ENCODE measurements around the gene ARRDC4. TPM values are rescaled to one million over a fixed set of nuclear protein-coding genes. Genes with fewer than 3 reads are reported as not detected.

The ARRDC4 gene
- polyA plus RNA-seq, 1 of the 3 experiments (the other 2 are of a cell fraction) = 2.3 TPM

- DNase-seq = no peak
- Histone ChIP-seq H3K4me2 (no peak overlapping the region), H3K4me3 (ENCODE audit: low read depth in 2 of 2, low read length in 1 of 2) (no peak overlapping the region), H4K20me1 (ENCODE audit: insufficient read depth) (no peaks in the 10 kb centered on the region), H2AFZ (ENCODE audit: low read depth) (no peak overlapping the region), H3F3A (replicated peaks; ENCODE audit: insufficient read depth) (no peaks in the 10 kb centered on the region), H3K9me3 (no peaks in the 10 kb centered on the region), H3K9ac (no peak overlapping the region), H3K36me3 (replicated peaks in 1 of 2; ENCODE audit: control insufficient read depth in 1 of 2, insufficient read depth in 2 of 2, low read length in 1 of 2) (no peaks in the 10 kb centered on the region), H3K4me1 (ENCODE audit: control insufficient read depth in 1 of 2, insufficient read depth in 2 of 2, low read depth in 1 of 2, low read length in 1 of 2) (no peaks in the 10 kb centered on the region), H3K79me2 (ENCODE audit: insufficient read depth) (no peaks in the 10 kb centered on the region), H3K27ac (ENCODE audit: low read depth in 2 of 2, low read length in 1 of 2) (no peak overlapping the region), H3K27me3 (ENCODE audit: insufficient read depth) (peaks cover 17% of the 10 kb centered on the region; the same call in 1 of the 2 replicates), H3K9me2 (no peaks in the 10 kb centered on the region)
- 31% methylated on average over 14 of the region's 14 CpGs for WGBS (ENCODE audit: low lambda C conversion rate)
- CTCF ChIA-PET = interaction anchor here (0.7 kb wide), 1 partner anchor 435 kb away, joined by 3 read pairs; no protein-coding TSS in a partner anchor
- POLR2A ChIA-PET = no interaction called here
- no peak for TF ChIP-seq FOXM1 (IDR thresholded peaks at IDR 0.05; ENCODE audit: low read depth)
- no peak for TF ChIP-seq POLR2AphosphoS5 (IDR thresholded peaks at IDR 0.05; ENCODE audit: low read depth, low read length)
- TF ChIP-seq JUND (IDR thresholded peaks at IDR 0.05) = no peak
- no peak for TF ChIP-seq IRF3 (IDR thresholded peaks at IDR 0.05; ENCODE audit: low read depth, low read length)
- TF ChIP-seq CHD2 (IDR thresholded peaks at IDR 0.05; ENCODE audit: low read length, partially characterized antibody) = no peak
- no peak for TF ChIP-seq RXRA (IDR thresholded peaks at IDR 0.05; ENCODE audit: borderline replicate concordance, low read depth)
These were observed 12.8 kb upstream of the ARRDC4 start for GRCh38 chr15:97947465-97948260.

DNA sequence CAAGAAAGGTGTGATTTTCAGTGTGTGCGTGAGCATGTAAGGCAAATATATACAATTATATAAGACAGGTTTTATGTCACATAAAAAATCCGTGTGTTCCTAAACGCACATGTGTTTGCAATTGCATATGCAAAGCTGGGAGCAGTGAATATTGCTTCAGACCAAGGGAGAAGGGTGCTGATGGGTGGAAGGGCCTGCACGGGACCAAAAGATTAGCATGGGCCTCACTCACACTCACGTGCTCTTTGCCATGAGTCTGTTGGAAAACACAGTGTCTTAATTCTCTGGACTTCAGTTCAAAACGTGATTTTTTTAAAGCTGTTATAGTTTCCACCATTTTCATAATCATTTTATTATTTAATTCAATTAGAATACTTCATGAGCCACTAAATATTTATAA, 7.2 kb upstream of the ARRDC4 start:
- no peak overlapping the region for H2AFZ ChIP-seq (ENCODE audit: low read depth)
- no peaks in the 10 kb centered on the region for H3K4me1 ChIP-seq (ENCODE audit: control insufficient read depth in 1 of 2, insufficient read depth in 2 of 2, low read depth in 1 of 2, low read length in 1 of 2)
- 38% methylated on average over 6 of the region's 6 CpGs for WGBS (ENCODE audit: low lambda C conversion rate)
- no peak overlapping the region for H3K4me3 ChIP-seq (ENCODE audit: low read depth in 2 of 2, low read length in 1 of 2)
- H4K20me1 ChIP-seq (ENCODE audit: insufficient read depth) = no peaks in the 10 kb centered on the region
- ChIA-PET CTCF (interaction anchor here (1.0 kb wide), 1 partner anchor 9 kb away, joined by 3 read pairs; no protein-coding TSS in a partner anchor), POLR2A (no interaction called here)
- DNase-seq = no peak
- no peaks in the 10 kb centered on the region for H3K79me2 ChIP-seq (ENCODE audit: insufficient read depth)
- no peaks in the 10 kb centered on the region for H3F3A ChIP-seq (replicated peaks; ENCODE audit: insufficient read depth)
- no peaks in the 10 kb centered on the region for H3K9me3 ChIP-seq
- H3K27ac ChIP-seq (ENCODE audit: low read depth in 2 of 2, low read length in 1 of 2) = no peak overlapping the region
- no peaks in the 10 kb centered on the region for H3K36me3 ChIP-seq (replicated peaks in 1 of 2; ENCODE audit: control insufficient read depth in 1 of 2, insufficient read depth in 2 of 2, low read length in 1 of 2)
- TF ChIP-seq ZBTB33 (IDR thresholded peaks at IDR 0.05; ENCODE audit: borderline replicate concordance, low read depth) (no peak), NRF1 (IDR thresholded peaks at IDR 0.05; ENCODE audit: low read depth, low read length) (no peak), RCOR1 (IDR thresholded peaks at IDR 0.05; ENCODE audit: low read length) (no peak), EZH2phosphoT487 (IDR thresholded peaks at IDR 0.05; ENCODE audit: borderline replicate concordance, low read depth) (no peak), TAF1 (IDR thresholded peaks at IDR 0.05; ENCODE audit: borderline replicate concordance, low read depth, low read length) (no peak), REST (IDR thresholded peaks at IDR 0.05; ENCODE audit: low read depth, low read length) (no peak), MXI1 (IDR thresholded peaks at IDR 0.05; ENCODE audit: low read depth, low read length) (no peak), EP300 (IDR thresholded peaks at IDR 0.05; ENCODE audit: borderline replicate concordance in 1 of 2, low read depth in 1 of 2, low read length in 1 of 2) (no peak), RAD21 (IDR thresholded peaks at IDR 0.05; ENCODE audit: low read length) (no peak), TEAD4 (IDR thresholded peaks at IDR 0.05; ENCODE audit: borderline replicate concordance, insufficient read depth) (no peak)
- H3K27me3 ChIP-seq (ENCODE audit: insufficient read depth) = peaks cover 12% of the 10 kb centered on the region; the same call in 1 of the 2 replicates
- H3K9me2 ChIP-seq = no peaks in the 10 kb centered on the region
- no peak overlapping the region for H3K9ac ChIP-seq
- no peak overlapping the region for H3K4me2 ChIP-seq
